MCF 10A (cell line): ENCODE results near the gene NUP153. TPM values are rescaled to one million over a fixed set of nuclear protein-coding genes. Genes with fewer than 3 reads are reported as not detected.

Source experiments
- BruUV-seq: library from RNA; stranded (reverse); fragments of 400-500 nt; replicated peaks from 2 replicates; lab custom pipeline; 2021; lab: Mats Ljungman, UMichigan
- CTCF ChIA-PET: fragments of 300-600 bp; sonication (Branson Sonifier 250); formaldehyde crosslinking; extraction: SDS; loops from one replicate; lab custom pipeline; 2021; ENCODE audit warnings: antibody characterized with exemption, inconsistent platforms; lab: Yijun Ruan, JAX
- POLR2A ChIA-PET: fragments of 300-600, 350-650 bp; sonication (Branson Sonifier 250); formaldehyde crosslinking; extraction: SDS; loops from one replicate; lab custom pipeline; 2020; ENCODE audit warnings: antibody characterized with exemption, inconsistent platforms; lab: Yijun Ruan, JAX
- DNase-seq: peaks from one replicate; pipeline ENCODE4 v3.0.0-alpha.2; 2018; ENCODE audit not compliant: unreplicated experiment
- H3K27ac Mint-ChIP-seq: one replicate; pipeline ENCODE4 v1.8.0; 2022; ENCODE audit warnings: mild to moderate bottlenecking, low read depth, mixed read lengths; ENCODE audit not compliant: unreplicated experiment
- H3K27me3 Mint-ChIP-seq: one replicate; pipeline ENCODE4 v1.8.0; 2022; ENCODE audit warnings: mixed read lengths; ENCODE audit not compliant: insufficient read depth, unreplicated experiment
- H3K36me3 Mint-ChIP-seq: one replicate; pipeline ENCODE4 v1.8.0; 2022; ENCODE audit warnings: mild to moderate bottlenecking, moderate library complexity, mixed read lengths; ENCODE audit not compliant: insufficient read depth, unreplicated experiment
- H3K4me1 Mint-ChIP-seq: one replicate; pipeline ENCODE4 v1.8.0; 2022; ENCODE audit warnings: mixed read lengths; ENCODE audit not compliant: insufficient read depth, unreplicated experiment
- H3K4me3 Mint-ChIP-seq: one replicate; pipeline ENCODE4 v1.8.0; 2022; ENCODE audit warnings: mild to moderate bottlenecking, moderate library complexity, mixed read lengths; ENCODE audit not compliant: unreplicated experiment
- H3K9me3 Mint-ChIP-seq: one replicate; pipeline ENCODE4 v1.8.0; 2022; ENCODE audit warnings: mixed read lengths; ENCODE audit not compliant: unreplicated experiment
- intact Hi-C: fragments of 100-400 bp; cut with micrococcal nuclease; formaldehyde crosslinking; loops from 2 replicates; pipeline ENCODE4 v1.14.1; 2022
- total RNA-seq: library from RNA; stranded (reverse); gene quantifications from 2 replicates; pipeline ENCODE4 v1.2.3, GENCODE V29; 2022
- TF ChIP-seq, protein P1 (sequence below): fragments of 200-600 bp; IDR thresholded peaks from one replicate; pipeline ENCODE4 v1.8.0; 2022; ENCODE audit warnings: antibody characterized with exemption, mild to moderate bottlenecking; ENCODE audit not compliant: unreplicated experiment

Gene NUP153
- total RNA-seq, 1 experiment from 2014 or later: 36.5 TPM

GRCh38 chr6:17640477-17640917, 66.2 kb downstream of the NUP153 start:
- intact Hi-C loops: no loop called here
- peaks cover 94% of the 10 kb centered on the region for H3K36me3 Mint-ChIP-seq
- H3K4me3 Mint-ChIP-seq: no peak overlapping the region

DNA sequence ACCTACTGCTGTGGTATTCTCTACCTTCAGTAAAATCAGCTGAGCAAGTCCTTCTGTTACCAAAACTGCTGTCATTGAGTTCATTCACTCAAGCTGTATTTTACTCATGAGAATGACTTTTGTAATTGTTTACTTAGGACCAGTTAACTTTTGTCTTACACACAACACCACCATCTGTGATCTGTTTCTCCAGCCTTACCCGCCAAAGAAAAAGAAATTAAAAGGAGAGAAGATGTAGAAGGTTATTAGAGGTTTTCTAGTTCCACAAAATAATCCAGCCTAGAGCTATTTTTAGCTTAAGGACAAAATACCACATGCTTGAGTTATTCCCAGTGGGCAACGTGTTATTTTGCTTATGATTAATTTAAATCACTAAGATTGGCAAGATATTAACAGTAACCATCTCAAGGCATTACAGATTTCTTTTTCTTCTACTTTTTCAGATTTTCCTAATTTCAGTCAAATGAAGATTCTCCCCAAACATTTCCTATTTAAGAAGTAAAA, 68.5 kb downstream of the NUP153 start:
- no peak for DNase-seq
- TF ChIP-seq, protein P1, sequence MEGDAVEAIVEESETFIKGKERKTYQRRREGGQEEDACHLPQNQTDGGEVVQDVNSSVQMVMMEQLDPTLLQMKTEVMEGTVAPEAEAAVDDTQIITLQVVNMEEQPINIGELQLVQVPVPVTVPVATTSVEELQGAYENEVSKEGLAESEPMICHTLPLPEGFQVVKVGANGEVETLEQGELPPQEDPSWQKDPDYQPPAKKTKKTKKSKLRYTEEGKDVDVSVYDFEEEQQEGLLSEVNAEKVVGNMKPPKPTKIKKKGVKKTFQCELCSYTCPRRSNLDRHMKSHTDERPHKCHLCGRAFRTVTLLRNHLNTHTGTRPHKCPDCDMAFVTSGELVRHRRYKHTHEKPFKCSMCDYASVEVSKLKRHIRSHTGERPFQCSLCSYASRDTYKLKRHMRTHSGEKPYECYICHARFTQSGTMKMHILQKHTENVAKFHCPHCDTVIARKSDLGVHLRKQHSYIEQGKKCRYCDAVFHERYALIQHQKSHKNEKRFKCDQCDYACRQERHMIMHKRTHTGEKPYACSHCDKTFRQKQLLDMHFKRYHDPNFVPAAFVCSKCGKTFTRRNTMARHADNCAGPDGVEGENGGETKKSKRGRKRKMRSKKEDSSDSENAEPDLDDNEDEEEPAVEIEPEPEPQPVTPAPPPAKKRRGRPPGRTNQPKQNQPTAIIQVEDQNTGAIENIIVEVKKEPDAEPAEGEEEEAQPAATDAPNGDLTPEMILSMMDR: no peak
- Mint-ChIP-seq H3K9me3 (no peaks in the 10 kb centered on the region), H3K27me3 (no peaks in the 10 kb centered on the region), H3K4me3 (no peak overlapping the region), H3K4me1 (peaks cover 11% of the 10 kb centered on the region), H3K27ac (peak overlapping the region; percentile 43), H3K36me3 (peaks cover 81% of the 10 kb centered on the region)
- intact Hi-C loops: no loop called here
- CTCF ChIA-PET: interaction anchor here (0.6 to 0.9 kb wide), 3 partner anchors 14 to 166 kb away, joined by 3 to 4 read pairs (median 3); no protein-coding TSS in a partner anchor
- POLR2A ChIA-PET: interaction anchor here (0.7 to 1.3 kb wide), 3 partner anchors 12 to 761 kb away, joined by 3 to 4 read pairs (median 3); no protein-coding TSS in a partner anchor
- BruUV-seq: no TSS peak

More at GRCh38 chr6:17640477-17640917, 66.2 kb downstream of the NUP153 start:
- peak; percentile 73 for DNase-seq
- Mint-ChIP-seq H3K27me3 (no peaks in the 10 kb centered on the region), H3K9me3 (no peaks in the 10 kb centered on the region), H3K27ac (no peak overlapping the region), H3K4me1 (peaks cover 6% of the 10 kb centered on the region)
- TF ChIP-seq, protein P1: no peak
- ChIA-PET CTCF (interaction anchor here (0.6 kb wide), 1 partner anchor 20 kb away, joined by 3 read pairs; no protein-coding TSS in a partner anchor), POLR2A (interaction anchor here (0.7 to 1.3 kb wide), 5 partner anchors 11 to 1608 kb away, joined by 3 to 6 read pairs (median 3); no protein-coding TSS in a partner anchor)
- no TSS peak for BruUV-seq

DNA sequence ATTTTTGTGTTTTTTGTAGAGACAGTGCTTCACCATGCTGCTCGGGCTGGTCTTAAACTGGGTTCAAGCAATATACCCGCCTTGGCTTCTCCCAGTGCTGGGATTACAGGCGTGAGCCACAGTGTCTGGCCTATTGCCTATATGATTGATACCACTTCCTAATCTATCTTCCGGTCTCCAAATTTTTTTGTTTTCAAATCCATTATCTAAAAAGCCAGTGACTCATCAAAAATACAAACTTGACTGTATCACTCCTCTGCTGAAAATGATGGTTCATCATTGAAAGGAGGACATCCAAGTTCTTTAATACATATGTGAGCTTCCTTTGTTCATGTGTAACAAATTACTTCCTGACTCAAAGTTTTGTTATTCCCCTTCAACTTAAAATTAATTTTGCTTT, 71.2 kb downstream of the NUP153 start:
- H3K9me3 Mint-ChIP-seq: no peaks in the 10 kb centered on the region
- TF ChIP-seq, protein P1: no peak
- no peaks in the 10 kb centered on the region for H3K27me3 Mint-ChIP-seq
- H3K27ac Mint-ChIP-seq: no peak overlapping the region
- no peak for DNase-seq
- peaks cover 81% of the 10 kb centered on the region for H3K36me3 Mint-ChIP-seq
- ChIA-PET POLR2A (interaction anchor here (1.1 to 1.3 kb wide), 2 partner anchors 33 to 182 kb away, joined by 3 to 4 read pairs; no protein-coding TSS in a partner anchor), CTCF (interaction anchor here (0.5 kb wide), 1 partner anchor 59 kb away, joined by 3 read pairs; no protein-coding TSS in a partner anchor)
- H3K4me3 Mint-ChIP-seq: no peak overlapping the region
- no TSS peak for BruUV-seq
- peaks cover 11% of the 10 kb centered on the region for H3K4me1 Mint-ChIP-seq
- intact Hi-C loops: no loop called here

- DNase-seq: no peak
- TF ChIP-seq, protein P1: no peak
- BruUV-seq: no TSS peak
- peak overlapping the region; percentile 20 for H3K27ac Mint-ChIP-seq
- H3K9me3 Mint-ChIP-seq: no peaks in the 10 kb centered on the region
- intact Hi-C loops: no loop called here
- H3K36me3 Mint-ChIP-seq: peaks cover 80% of the 10 kb centered on the region
- H3K27me3 Mint-ChIP-seq: no peaks in the 10 kb centered on the region
- no peak overlapping the region for H3K4me3 Mint-ChIP-seq
- H3K4me1 Mint-ChIP-seq: peaks cover 20% of the 10 kb centered on the region
- ChIA-PET CTCF (interaction anchor here (0.9 to 1.0 kb wide), 2 partner anchors 11 to 171 kb away, joined by 5 read pairs; no protein-coding TSS in a partner anchor), POLR2A (interaction anchor here (1.2 kb wide), 1 partner anchor 34 kb away, joined by 3 read pairs; the partner anchor contains the start of gene FAM8A1)
Measured at GRCh38 chr6:17633465-17634188, 73.1 kb downstream of the NUP153 start.
